Measurements from ENCODE around the gene RPL7A.
"Not testable (repeated sequence)": the region's sequence is repeated elsewhere in the genome, so short reads cannot be mapped to it uniquely, and the experiment has no call there.

RPL7A gene

DNA sequence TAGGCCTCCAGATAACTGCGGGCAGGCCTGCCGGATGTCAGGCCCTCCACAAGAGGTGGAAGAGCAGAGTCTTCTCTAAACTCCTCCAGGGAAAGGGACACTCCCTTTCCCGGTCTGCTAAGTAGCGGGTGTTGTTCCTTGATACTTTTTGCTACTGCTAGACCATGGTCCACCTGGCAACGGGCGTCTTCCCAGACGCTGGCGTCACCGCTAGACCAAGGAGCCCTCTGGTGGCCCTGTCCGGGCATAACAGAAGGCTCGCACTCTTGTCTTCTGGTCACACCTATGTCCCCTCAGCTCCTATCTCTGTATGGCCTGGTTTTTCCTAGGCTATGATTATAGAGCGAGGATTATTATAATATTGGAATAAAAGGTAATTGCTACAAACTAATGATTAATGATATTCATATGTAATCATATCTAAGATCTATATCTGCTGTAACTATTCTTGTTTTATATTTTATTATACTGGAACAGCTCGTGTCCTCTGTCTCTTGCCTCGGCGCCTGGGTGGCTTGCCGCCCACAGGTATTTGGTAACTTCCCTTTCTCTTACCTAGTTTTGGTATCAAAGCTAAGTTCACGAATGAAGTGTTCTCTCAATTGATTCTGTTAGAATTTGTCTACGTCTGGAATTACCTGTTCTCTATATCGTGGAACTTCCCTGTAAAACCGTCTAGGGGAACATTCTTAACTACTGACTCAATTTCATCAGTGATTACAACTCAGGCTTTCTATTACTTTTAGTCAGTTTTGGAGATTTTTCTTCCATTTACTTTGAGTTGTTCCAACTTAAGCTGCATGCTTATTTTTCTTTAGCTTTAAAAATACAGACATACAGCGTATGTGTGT lies 18.5 kb upstream of the RPL7A start:
- peak; percentile 17 for DNase-seq

DNA sequence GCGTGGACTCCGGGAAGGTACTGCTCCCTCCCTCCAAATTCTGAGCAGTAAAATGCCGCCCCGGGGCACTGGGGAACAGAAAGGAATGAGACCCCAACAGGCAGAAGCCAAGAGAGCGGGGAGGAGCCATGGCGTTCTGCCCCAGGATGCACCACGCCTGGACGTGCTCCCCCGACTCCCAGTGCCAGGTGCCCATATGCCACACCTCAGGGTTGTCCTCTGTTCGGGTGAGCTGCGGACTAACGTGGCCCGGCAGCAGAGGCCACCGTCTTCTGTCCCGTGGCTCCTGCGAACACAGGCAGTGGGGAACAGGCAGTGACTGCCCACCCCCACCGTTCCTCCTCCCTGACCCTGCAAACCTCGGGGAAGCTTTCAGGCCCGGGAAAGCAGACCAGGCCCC lies 16.8 kb upstream of the RPL7A start:
- no peak for DNase-seq

DNA sequence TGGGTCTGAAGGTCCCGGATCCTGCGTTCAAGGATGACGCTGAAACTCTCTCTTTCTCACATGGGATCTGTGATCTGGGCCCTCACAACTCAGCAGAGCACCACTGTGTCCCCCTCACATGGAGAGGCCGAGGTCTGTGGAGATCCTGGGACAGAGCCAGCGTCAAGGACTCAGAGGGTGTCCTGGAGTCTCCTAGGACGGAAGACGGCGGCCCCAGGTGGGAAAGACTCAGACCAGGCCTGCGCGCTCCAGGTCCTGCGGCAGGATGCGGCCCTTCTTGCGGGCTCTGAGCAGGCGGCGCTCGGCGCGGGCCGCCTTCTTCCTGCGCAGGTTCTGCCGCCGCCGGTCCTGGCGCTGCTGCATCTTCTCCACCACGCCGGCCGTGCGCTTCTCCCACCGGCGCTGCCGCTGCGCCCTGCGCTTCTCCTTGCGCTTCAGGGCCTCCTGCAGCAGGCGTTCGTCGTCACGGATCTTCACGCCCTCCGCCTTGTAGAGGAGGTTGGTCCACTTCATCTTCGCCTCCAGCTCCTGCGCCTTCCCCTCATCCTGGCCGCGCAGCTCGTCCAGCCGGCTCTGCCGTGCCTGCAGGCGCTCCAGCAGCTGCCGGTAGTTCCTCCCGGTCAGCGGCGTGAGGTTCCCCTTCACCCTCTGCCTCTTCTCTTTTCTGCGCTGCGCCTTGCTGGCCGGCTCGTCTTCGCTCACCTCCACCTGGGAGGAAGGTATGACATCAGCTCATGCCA lies 16.2 kb upstream of the RPL7A start:
- no peak for DNase-seq

DNA sequence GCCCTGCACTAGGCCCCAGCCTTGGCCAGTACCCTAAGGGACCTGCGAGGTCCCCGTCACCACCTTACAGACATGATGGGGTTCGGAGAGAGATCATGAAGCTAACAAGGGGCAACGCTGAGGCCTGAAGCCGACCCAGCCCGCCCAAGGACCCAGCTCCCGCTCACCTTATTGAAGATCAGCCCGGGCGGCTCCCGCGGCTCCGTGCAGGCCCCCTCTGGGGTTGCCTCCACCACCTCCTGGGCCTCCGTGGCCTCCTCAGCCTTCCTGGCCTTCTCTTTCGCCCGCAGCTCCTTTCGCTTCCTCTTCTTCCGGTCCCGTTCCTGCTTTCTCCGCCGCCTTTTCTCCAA lies 15.7 kb upstream of the RPL7A start:
- DNase-seq, result no peak

DNA sequence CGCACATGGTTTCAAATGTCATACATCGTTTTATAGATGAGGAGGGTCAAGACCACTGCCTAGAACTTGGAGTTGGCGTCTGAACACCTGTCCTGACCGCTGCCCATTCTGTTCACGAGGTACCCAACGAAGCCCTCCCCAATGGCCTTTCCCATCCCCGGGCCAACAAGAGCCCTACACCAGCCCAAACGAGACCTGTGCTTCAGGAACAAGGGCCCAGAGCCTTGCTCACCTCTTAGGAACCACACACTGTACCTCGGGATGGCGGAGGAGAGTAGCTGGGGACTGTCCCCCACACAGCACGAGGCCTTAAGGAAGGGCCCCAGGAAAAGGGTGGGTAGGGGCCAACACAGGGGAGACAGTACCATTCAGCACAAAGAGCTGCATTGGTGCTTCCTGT lies 15.0 kb upstream of the RPL7A start:
- DNase-seq, result no peak

DNA sequence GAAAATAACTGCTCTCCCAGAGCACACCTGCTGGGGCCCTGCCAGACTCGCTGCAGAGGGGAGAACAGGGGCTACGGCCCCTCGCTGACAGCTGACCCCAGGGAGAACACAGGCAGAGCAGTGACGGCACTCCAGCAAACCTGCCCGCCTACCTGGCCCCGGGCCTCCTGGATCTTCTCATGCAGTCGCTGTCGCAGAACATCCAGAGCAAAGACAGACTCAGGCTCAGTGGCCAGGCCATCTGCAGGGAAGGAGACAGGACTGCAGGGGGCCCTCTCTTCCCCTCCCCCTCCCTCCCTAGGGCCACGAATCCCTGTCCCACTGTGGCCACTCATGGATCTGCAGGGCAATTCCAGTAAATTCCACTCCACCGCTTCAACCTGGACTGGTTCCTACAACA lies 14.5 kb upstream of the RPL7A start:
- no peak for DNase-seq

DNA sequence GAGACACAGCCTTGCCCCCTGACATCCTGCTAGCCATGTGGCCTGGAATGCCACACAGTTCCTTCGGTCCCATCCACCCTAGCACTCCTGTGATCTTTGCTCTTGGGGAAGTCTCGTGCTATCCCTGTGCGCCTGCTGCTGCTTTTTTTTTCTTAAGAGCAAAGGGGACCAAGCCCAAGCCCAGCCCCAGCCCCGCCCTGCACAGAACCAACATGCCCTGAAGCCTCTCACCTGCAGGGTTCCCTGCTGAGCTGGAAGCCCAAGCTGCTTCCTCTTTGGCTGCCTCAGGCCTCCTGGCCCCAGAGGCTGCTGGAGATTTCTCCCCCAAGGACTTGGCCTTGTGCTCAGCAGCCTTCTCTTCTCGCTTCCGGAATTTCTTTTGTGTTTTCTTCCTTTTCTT lies 13.9 kb upstream of the RPL7A start:
- no peak for DNase-seq

DNA sequence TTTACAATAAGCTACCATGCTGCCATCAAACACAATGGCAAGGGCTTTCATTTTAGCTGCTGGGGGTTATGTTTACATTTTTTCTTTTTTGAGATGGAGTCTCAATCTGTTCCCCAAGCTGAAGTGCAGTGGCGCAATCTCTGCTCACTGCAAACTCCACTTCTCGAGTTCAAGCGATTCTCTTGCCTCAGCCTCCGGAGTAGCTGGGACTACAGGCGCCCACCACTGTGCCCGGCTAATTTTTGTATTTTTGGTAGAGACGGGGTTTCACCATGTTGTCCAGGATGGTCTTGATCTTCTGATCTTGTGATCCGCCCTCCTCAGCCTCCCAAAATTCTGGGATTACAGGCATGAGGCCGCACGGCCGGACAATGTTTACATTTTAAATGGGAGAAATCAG lies 13.1 kb upstream of the RPL7A start:
- DNase-seq, result not testable (repeated sequence)

DNA sequence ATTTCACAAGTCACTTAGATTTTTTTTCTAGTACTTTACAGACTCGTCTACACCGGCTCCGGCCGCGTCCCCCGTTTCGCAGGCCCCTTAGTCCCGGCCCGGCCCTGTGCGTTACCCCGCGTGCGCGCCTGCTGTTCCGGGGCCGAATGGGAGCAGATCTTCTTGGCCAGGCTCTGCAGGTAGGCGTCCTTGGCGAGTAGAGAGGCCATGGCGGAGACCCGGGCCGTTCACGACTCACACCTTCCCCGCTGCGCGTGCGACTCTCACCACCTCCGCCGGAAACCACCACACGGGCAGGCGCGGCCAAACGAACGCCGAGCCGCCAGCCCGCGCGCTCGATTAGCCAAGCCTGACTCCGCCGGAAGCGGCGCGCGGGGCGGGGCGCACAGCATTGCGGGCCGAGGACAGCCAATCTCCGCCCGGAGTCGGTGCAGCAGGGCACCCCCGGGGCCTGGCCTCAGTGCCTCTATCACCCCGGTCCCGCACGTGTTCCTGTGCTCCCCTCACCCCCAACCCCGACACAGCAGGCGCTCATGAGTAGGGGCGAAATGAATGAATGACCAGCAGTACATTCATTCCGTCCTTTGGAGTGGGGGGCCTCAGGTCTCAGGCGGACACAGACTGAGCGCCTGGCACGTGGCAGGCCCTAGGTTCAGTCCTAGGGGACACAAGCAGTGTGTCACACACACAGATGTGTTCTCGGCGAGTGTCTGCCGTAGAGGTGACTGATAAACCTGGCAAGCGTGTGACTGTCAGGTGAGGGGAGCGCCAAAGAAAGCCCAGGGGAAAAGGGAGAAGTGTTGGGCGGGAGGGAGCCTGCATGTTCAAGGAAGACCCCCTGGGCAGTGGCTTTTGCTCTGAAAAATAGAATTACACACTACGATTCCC lies 11.8 kb upstream of the RPL7A start, which contains the start of gene SURF6:
TSS of gene SURF6 (minus strand) at position 265 of the 888 bp plus-strand sequence. CDS start at position 209, 56 bp downstream.
- peak; percentile 85 for DNase-seq

DNA sequence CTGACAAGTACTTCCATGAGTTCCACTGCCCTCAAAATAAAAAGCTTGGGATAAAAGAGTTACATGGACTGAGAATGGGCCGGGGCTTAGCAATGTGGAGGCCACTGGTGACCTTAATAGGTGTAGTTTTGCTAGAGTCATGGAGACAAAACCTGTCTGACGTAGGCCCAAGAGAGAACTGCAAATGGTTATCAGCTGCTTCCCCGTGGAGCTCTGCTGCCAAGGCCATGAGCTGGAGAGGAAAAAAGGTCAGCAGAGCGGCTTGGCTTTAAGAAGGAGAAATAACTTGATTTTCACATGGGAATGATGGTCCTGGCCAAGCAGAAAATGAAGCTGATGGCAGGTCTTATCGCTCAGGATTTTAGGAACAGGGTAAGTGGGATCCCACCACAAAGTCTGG lies 8.4 kb upstream of the RPL7A start:
- DNase-seq, result no peak

DNA sequence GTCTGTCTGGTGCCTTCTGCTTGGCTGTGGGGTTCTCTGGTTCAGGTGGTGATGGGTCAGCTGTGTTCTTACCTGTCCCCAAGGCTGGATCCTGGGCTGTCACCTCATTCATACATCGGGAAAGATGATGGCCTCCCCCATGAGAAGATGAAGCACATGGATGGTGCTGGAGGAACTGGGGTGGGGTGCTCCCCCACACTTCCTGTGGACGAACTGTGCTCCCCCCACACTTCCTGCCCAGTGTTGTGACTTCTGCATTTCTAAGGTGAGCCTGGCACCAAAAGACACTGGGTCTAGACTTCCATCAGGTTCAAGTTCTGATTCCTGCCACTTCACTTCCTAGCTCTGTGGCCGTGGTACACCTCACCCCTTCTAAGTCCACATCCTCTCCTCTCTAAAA lies 7.8 kb upstream of the RPL7A start:
- no peak for DNase-seq

DNA sequence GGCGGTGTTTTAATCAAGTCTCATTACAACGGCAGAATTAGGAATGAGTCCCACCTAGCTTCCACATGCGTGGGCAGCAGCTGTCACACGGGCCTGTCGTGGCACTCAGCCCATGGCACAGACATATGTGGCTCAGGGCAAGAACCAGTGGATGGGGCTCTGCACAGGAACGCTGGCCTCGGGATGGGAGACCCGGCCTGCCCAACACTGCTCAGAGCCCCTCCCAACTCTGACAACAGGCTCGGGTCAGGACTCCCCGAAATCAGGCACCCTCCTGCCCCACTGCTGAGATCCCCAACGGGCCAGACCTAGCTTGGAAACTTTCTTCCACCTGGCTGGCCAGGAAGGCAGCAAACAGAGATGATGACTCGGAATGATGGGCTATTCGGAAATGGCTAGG lies 7.1 kb upstream of the RPL7A start:
- no peak for DNase-seq

DNA sequence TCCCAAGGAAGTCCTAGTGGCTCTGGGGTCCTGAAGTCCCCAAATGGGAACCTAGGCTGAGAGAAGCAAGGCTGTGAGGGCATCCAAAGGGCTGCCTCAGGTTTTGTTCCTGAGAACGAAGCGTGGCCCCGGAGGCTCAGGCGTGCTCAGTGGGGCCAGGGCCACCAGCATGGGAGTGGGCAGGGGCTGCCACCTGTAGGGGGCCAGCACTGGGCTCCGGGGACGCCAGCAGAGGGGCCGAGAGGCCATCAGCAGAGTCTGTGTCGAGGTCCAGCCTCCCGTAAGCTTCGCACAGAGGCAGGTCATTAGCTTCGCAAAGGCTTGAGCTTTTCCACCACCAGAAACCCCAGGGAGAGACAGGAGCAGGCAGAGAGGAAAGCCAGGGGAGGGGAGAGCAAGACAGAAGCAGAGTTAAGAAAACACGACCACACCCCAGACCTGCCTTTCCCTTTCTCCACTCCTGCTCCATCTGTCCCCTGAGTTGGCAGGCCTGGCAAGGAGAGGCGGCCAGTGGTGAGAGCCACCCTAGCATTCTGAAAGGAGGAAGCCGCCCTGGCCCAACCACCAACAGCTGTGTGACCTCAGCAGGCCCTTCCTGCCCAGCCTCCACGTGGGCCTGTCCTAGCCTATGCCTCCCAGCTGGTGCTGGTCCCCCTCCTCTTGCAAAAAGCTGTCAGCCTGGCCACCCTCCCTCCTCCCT lies 6.5 kb upstream of the RPL7A start:
- DNase-seq, result no peak

DNA sequence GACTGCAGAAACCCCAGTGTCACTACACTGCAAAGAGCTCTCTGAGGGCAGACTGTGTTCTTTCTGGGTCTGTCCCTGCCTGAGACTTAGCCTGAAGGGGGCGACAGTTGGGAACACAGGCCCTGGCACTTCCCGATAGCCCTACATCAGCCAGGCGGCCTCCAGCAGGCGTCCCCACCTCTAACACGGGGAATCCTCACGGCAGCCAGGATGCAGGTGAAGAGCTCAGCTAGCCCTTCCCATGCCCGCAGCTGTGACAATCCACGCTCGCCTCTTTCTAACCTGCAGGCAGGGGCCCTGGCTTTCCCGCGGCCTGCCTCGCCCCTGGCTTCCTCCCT lies 6.0 kb upstream of the RPL7A start:
- no peak for DNase-seq

DNA sequence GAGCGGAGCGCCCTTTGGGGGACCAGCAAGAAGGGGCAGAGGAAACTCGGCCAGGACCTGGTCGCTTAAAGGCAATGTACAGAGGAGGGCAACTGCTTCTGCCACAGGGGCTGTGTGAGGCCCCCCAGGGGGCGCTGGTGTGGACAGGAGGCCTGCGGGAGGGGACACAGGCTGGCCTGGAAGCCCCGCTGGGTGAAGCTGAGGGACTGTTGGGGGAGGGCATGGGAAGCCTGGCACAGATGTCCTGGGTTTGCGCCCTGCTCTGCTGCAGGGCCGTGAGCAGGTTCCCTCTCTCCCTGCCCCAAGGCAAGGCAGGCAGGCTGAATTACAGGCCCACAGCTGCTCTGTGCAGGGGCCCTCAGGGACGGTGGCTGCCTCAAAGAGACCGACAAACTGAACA lies 5.4 kb upstream of the RPL7A start:
- DNase-seq, result no peak

DNA sequence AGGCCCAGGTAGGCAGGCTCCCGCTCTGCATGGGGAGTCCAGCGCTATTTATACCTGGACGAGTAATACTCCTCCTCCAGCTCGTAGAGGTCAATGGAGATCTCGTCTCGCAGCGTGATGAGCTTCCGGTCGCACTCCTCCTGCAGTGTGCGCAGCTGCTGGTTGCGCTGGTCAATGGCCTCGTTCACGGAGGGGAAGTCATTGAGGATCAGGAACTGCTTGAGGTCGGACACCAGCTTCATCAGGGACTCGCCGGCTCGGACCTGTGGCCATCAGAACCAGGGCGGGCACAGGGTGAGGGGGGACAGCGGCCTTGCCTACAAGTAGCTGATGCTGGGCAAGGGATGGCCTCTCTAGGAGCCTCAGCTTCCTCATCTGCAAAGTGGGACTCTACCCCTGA lies 3.9 kb upstream of the RPL7A start:
- DNase-seq, result no peak

DNA sequence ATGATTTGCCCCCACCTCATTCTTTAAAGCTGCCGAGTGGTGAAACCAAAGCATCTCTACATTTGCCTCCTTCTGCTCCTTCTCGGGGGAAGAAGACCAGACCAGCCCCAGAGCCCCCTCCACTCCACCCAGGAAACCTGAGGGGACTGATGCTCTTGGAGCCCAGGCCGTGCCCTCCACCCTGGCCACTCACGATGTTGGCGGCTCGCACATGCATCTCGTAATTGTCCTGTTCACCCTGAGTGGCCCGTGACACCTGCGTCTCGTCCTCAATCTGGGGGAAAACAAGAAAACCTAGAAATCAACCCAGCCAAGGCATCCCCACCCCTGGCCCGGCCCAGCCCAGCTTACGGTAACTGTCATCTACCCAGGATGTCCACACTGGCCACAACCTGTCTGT lies 3.0 kb upstream of the RPL7A start:
- DNase-seq, result no peak

DNA sequence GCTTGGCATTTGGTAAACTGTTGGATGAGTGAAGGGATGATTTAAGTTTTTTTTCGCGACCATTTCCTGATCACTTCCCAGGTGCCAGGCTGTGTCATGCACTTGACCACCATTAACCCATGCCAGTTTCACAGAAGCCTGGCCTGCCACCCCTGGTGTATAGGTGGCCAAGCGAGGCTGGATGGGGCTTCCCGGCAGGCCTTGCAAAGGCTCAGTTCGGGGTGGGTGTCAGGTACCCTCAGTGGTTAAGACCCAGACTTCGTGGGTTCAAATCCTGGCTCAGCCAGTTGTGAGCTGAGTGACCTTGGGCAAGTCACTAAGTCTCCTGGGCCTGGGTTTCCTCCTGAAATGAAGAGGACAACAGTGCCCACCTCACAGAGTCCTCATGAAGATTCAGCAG lies 2.4 kb upstream of the RPL7A start:
- DNase-seq, result no peak

DNA sequence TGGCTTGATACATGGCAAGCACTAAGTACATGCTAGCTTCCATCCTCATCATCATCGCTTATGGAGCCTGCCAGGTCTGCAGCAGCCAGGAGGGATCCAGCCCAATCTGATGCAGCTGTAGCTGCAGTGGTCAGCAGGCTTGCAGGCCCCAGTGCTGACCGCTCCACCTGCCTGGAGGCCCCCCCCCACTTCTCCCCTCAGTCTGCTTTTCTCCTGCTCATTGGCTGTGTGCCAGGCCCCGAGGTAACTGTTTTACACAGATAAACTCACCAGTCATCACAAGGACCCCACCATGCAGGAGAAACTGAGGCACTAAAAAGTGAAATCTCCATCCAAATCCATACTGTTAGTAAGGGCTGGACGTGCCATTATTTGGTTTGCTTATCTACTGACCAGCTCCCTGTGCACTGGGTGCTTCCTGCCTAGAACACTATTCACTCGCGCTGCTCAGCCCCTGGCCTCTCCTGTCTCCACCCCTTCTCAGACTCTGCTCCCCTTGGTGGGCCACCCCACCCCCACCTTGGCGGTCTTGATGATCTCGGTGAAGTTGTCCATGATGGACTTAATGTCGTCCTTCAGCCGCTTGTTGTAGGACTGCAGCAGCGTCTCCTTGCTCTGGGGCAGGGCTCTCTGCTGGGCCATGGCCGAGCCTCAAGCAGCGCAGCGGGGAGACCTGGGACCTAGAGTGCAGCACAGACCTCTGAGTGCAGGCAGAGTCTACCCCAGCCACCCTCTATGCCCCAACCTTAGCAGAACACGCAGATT lies 1.8 kb upstream of the RPL7A start:
- DNase-seq, result no peak

DNA sequence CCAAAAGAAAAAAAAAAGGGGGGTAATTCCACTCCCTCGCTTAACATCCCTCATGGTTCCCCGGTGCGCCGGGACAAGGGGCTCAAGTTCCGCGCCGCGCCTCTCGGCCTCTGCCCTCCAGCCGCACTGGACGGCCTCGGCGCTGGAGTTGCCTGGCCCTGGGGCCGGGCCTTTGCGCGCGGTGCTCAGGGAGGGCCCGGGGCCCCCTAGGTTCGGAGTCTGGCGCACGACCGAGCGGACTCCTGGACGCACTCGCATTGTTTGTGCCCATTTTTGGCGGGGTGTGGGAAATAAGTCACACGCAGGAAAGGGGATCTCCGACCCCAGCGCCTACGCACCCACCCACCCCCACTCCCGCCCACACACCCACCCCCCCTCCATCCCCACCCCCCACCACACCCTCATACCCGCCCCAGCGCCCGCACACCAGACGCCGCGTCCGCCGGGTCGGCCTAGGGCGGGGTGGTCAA lies 468 bp upstream of the RPL7A start:
- DNase-seq, result no peak

DNA sequence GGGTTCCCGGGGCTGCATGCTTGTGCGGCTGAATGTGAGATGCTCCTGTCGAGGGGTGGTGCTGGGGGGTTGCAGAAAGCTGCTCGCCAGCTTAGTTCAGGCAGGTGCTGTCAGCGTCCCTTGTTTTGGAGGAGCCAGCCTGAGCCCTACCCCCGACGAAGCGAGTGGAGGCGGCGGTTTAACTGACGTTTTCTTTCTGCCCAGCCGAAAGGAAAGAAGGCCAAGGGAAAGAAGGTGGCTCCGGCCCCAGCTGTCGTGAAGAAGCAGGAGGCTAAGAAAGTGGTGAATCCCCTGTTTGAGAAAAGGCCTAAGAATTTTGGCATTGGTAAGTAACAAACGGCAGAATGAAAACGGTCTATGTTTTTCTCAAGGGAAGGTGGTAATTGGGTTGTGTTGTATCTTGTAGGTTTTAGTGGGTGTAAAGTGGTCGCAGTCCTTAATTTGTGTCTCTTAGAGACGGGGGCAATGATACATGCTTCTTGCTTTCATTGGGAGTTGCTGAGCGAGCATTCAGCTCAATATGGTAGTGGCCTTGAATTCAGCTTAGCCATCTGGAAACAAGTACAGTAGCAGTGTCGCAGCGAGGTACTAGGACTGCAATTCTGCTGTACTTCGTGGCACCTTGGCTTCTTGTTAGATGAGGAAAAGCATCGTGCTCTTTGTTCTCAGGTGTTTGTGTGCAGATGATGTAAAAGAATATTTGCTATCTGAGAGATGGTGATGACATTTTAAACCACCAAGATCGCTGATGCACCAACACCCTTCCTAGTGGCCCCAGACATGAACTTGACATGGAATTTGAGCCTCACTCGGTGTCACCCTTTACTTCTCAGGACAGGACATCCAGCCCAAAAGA lies 928 bp downstream of the RPL7A start:
- DNase-seq, result no peak

All from SHP77 treated with DMSO at 0.1 percent for 48 hours (cell line).